ENCODE data around the gene BDKRB1. TPM values are rescaled to one million over a fixed set of nuclear protein-coding genes. Genes with fewer than 3 reads are reported as not detected.

The BDKRB1 gene
- total RNA-seq, 2 donors from 2014 or later = 3.2 to 5.5 TPM

DNA sequence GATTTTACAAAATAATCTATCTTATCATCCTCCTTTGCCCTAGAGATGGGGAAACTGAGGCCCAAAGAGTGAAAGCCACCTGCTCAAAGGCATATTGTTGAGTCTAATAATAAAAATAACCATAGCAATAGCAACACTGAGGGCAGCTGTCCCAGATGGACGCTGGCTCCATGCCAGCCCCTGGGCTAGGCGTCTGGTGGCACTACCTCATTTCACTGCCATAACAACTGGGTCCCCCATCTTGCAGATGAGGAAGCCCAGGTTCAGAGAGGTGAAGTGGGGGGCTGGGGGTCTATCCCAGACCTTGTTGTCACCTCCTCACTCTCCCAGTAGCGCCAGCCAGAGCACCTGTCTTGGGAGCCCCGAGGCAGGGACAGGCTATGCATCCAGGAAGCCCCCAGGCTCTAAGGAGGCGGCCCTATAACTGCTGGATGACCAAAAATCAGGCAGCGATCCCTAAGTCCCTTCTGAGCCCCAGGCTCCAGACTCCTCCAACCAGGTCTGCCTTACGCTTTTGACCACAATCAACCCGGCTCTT is 38.6 kb upstream of the BDKRB1 start:
- Histone ChIP-seq H3K4me1 (no peaks in the 10 kb centered on the region), H3K9me3 (peaks cover under 1% of the 10 kb centered on the region), H3K27ac (no peak overlapping the region), H3K9ac (ENCODE audit: low read depth in 2 of 2, low read length in 2 of 2) (no peak overlapping the region), H3K27me3 (no peaks in the 10 kb centered on the region), H3K4me3 (no peak overlapping the region), H3K36me3 (no peaks in the 10 kb centered on the region)
- TF ChIP-seq, protein P1, sequence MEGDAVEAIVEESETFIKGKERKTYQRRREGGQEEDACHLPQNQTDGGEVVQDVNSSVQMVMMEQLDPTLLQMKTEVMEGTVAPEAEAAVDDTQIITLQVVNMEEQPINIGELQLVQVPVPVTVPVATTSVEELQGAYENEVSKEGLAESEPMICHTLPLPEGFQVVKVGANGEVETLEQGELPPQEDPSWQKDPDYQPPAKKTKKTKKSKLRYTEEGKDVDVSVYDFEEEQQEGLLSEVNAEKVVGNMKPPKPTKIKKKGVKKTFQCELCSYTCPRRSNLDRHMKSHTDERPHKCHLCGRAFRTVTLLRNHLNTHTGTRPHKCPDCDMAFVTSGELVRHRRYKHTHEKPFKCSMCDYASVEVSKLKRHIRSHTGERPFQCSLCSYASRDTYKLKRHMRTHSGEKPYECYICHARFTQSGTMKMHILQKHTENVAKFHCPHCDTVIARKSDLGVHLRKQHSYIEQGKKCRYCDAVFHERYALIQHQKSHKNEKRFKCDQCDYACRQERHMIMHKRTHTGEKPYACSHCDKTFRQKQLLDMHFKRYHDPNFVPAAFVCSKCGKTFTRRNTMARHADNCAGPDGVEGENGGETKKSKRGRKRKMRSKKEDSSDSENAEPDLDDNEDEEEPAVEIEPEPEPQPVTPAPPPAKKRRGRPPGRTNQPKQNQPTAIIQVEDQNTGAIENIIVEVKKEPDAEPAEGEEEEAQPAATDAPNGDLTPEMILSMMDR (IDR thresholded peaks at IDR 0.05) = no peak
- DNase-seq = no peak
- intact Hi-C loops (cut with DNase I) = no loop called here

DNA sequence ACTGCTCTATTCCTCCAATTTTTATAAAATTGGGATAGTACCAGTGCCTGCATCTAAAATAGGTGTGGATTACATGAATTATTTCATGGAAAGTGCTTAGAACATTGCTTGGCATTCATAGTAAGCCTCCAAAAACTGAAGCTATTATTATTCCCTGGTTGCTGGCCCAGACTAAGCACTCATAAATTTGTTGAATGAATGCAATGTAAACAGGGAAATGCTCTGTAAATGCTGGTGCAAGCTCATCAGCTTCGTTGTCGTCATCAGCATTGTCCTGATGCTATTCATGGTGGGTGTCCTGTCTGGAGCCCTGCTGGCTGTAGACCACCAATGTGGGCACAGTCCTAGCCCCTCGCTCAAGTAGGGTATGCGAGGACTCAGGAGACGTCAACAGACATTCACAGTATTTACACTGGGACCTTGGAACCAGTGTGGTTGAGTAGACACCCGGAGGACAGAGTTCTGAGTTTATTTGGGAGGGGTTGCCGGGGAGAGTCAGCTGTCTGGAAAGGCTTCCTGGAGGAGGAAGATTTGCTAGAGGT is 34.8 kb upstream of the BDKRB1 start:
- intact Hi-C loops (cut with DNase I) = no loop called here
- H3K27me3 ChIP-seq = no peaks in the 10 kb centered on the region
- TF ChIP-seq, protein P1 (IDR thresholded peaks at IDR 0.05) = no peak
- no peak overlapping the region for H3K27ac ChIP-seq
- H3K4me1 ChIP-seq = peaks cover 8% of the 10 kb centered on the region
- peak overlapping the region in 1 of 2 donors; percentile 8 for H3K9ac ChIP-seq (ENCODE audit: low read depth in 2 of 2, low read length in 2 of 2)
- no peaks in the 10 kb centered on the region for H3K9me3 ChIP-seq
- no peak for DNase-seq
- no peaks in the 10 kb centered on the region for H3K36me3 ChIP-seq
- H3K4me3 ChIP-seq = no peak overlapping the region

DNA sequence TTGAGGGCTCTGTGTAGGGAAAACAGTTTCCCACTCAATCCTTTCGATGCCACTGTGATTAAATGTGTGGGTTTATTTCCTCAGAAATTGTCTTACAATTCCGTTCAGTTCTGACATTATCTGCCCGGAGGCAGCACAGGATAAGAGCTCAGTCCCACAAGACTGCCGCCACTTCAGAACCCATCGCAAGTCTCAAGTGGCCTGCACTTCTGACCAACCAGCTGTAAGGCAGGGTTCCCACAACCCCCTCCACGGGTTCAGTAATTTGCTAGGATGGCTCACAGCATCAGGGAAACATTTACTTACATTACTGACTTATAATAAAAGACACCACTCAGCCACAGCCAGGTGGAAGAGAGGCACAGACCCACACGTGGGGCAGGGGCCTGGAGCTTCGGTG is 34.2 kb upstream of the BDKRB1 start:
- H3K4me3 ChIP-seq = no peak overlapping the region
- TF ChIP-seq, protein P1 (IDR thresholded peaks at IDR 0.05) = no peak
- intact Hi-C loops (cut with DNase I) = no loop called here
- peak overlapping the region in 1 of 2 donors; percentile 8 for H3K9ac ChIP-seq (ENCODE audit: low read depth in 2 of 2, low read length in 2 of 2)
- H3K27ac ChIP-seq = no peak overlapping the region
- no peaks in the 10 kb centered on the region for H3K27me3 ChIP-seq
- H3K36me3 ChIP-seq = no peaks in the 10 kb centered on the region
- H3K4me1 ChIP-seq = peaks cover 8% of the 10 kb centered on the region
- DNase-seq = no peak
- H3K9me3 ChIP-seq = no peaks in the 10 kb centered on the region

DNA sequence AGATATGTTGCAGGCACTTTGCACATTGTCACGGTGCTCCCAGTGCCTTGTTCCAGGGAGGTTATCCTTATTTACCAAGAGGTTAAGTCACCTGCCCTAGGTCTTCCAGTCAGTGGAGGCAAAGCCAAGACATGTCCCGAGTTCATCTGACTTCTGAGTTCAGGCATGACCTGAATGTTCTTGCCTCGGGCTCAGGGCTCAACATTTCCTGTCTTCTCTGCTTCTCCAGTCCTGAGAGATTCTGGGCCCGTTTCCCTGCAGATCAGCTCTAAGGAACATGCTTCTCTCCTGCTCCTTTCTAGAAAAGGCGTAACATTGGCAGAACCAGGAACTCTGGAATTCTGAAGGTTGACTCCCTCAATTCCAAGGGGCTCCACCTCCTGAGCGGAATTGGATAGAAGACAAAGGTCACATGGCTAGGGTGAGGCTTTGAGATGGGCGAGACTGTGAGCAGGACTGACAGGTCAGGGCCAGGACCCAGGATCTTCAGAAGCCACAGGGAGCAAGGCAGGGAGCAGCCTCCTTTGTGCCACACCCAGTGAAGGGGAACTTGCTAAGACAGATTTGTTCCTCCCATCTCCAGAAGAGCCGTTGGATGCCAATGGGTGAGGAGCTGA is 31.4 kb upstream of the BDKRB1 start:
- Histone ChIP-seq H3K36me3 (no peaks in the 10 kb centered on the region), H3K27me3 (no peaks in the 10 kb centered on the region), H3K4me1 (peaks cover 8% of the 10 kb centered on the region), H3K27ac (peak overlapping the region; percentile 72), H3K4me3 (no peak overlapping the region), H3K9ac (ENCODE audit: low read depth in 2 of 2, low read length in 2 of 2) (peak overlapping the region in 1 of 2 donors; percentile 49), H3K9me3 (no peaks in the 10 kb centered on the region)
- peak; percentile 79 for DNase-seq
- intact Hi-C loops (cut with DNase I) = no loop called here
- TF ChIP-seq, protein P1 (IDR thresholded peaks at IDR 0.05) = no peak

DNA sequence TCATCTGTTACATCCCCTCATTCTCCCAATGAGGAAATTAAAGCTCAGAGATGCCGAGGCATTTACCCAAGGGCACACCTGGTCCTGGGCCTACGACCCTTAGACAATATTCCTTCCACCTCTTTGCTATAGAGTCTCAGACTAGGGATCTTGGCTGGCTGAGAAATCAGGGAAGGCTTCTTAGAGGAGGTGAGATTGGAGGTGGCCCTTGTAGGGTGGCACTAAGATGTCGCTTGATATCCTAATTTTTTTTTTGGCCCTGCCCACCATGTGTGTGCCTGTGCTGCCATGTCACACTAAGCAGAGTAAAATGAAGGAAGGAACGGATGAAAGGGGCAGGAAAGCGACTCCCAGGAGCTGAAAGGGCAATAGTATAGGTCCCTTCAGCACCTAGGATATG is 30.8 kb upstream of the BDKRB1 start:
- DNase-seq = no peak

More for the DNA sequence above, 30.8 kb upstream of the BDKRB1 start:
- TF ChIP-seq, protein P1 (IDR thresholded peaks at IDR 0.05) = no peak
- Histone ChIP-seq H3K9ac (ENCODE audit: low read depth in 2 of 2, low read length in 2 of 2) (peak overlapping the region; percentile 37 to 49), H3K27ac (peak overlapping the region; percentile 72), H3K36me3 (no peaks in the 10 kb centered on the region), H3K4me1 (peaks cover 8% of the 10 kb centered on the region), H3K4me3 (no peak overlapping the region), H3K9me3 (no peaks in the 10 kb centered on the region), H3K27me3 (no peaks in the 10 kb centered on the region)
- intact Hi-C loops (cut with DNase I) = no loop called here
